ENCODE data around the gene ADAMTS1. TPM values are rescaled to one million over a fixed set of nuclear protein-coding genes. Genes with fewer than 3 reads are reported as not detected.
A peak's percentile ranks its signal among the peaks of the same experiment; 100 is the strongest.

The ADAMTS1 gene
- total RNA-seq, 1 experiment from 2014 or later, result 17.8 TPM

GRCh38 chr21:26842974-26843932, 2.0 kb downstream of the ADAMTS1 start:
- Histone ChIP-seq H2BK120ac (ENCODE audit: low read depth, low read length, poor library complexity, severe bottlenecking) (no peak overlapping the region), H3K9ac (ENCODE audit: extremely low read depth, insufficient read length, low read length) (peak overlapping the region; percentile 69), H3K14ac (ENCODE audit: insufficient read depth, low read length) (peak overlapping the region; percentile 67), H3K56ac (ENCODE audit: insufficient read length, low read depth, low read length) (no peak overlapping the region), H3K9me3 (ENCODE audit: control insufficient read depth, low read depth, low read length) (no peaks in the 10 kb centered on the region), H3K18ac (ENCODE audit: insufficient read length, low read depth, low read length) (peak overlapping the region; percentile 50), H4K91ac (ENCODE audit: insufficient read length, low read depth, low read length) (no peak overlapping the region), H3K4me1 (ENCODE audit: insufficient read depth, low read length) (0 out of 2 replicates have a peak, but pooled peaks cover 4% of the 10 kb centered on the region), H4K20me1 (ENCODE audit: control insufficient read depth, insufficient read depth, insufficient read length) (no peaks in the 10 kb centered on the region), H4K5ac (ENCODE audit: insufficient read length, low read depth, low read length) (no peak overlapping the region), H2AK5ac (ENCODE audit: insufficient read length, low read length) (no peak overlapping the region), H3K27me3 (ENCODE audit: insufficient read depth, low read length) (no peaks in the 10 kb centered on the region; the same call in 1 of the 2 replicates), H2BK15ac (ENCODE audit: low read depth, low read length) (no peak overlapping the region), H3K23ac (ENCODE audit: insufficient read length, low read depth, low read length) (no peak overlapping the region), H3K23me2 (ENCODE audit: insufficient read length, low read depth, low read length, poor library complexity, severe bottlenecking) (peaks cover 23% of the 10 kb centered on the region), H2AFZ (ENCODE audit: low read length) (no peak overlapping the region), H3K79me2 (ENCODE audit: insufficient read depth, low read length) (peaks cover 8% of the 10 kb centered on the region; the same call in 1 of the 2 replicates), H3K79me1 (ENCODE audit: insufficient read depth, low read depth, low read length, poor library complexity, severe bottlenecking) (no peaks in the 10 kb centered on the region), H2BK5ac (ENCODE audit: insufficient read length, low read length) (no peak overlapping the region), H3T11ph (ENCODE audit: low read length) (no peak overlapping the region), H2BK12ac (ENCODE audit: insufficient read length, low read depth, low read length) (no peak overlapping the region), H4K8ac (replicated peaks; ENCODE audit: insufficient read length, low read depth, low read length) (no peak overlapping the region), H3K4ac (ENCODE audit: low read depth, low read length) (no peak overlapping the region), H3K4me2 (ENCODE audit: insufficient read depth, insufficient read length, low read length) (peak overlapping the region; percentile 91), H3K27ac (ENCODE audit: insufficient read length, low read depth, low read length) (no peak overlapping the region), H2BK20ac (ENCODE audit: low read depth, low read length, poor library complexity, severe bottlenecking) (no peak overlapping the region)
- peaks cover 28 to 29% of the 10 kb centered on the region in 2 experiments for H3K4me1 Mint-ChIP-seq
- peak; percentile 86 for DNase-seq
- TF ChIP-seq CTCF (conservative IDR thresholded peaks at IDR 0.05), result peak; percentile 46; the same call in 2 of the 3 replicates
- peaks cover 0 to 2% of the 10 kb centered on the region in 2 experiments; a peak in 3 of 5 replicates for H3K9me3 Mint-ChIP-seq
- WGBS (ENCODE audit: extremely low coverage, insufficient read length, low lambda C conversion rate), result no CpG with 5 or more reads among the region's 35 CpGs
- H3K27ac Mint-ChIP-seq, result peak overlapping the region in 2 of 3 experiments; percentile 90 to 98; a peak in 5 of 7 replicates
- H3K27me3 Mint-ChIP-seq (ENCODE audit: low read depth), result peaks cover 26% of the 10 kb centered on the region
- H3K4me3 Mint-ChIP-seq, result peak overlapping the region; percentile 83 to 89
- H3K36me3 Mint-ChIP-seq (ENCODE audit: insufficient read depth in 1 of 3, low read depth in 3 of 3), result peaks cover 38 to 45% (median 44%) of the 10 kb centered on the region in 3 experiments
